ENCODE results near the gene CLEC2A.

DNA sequence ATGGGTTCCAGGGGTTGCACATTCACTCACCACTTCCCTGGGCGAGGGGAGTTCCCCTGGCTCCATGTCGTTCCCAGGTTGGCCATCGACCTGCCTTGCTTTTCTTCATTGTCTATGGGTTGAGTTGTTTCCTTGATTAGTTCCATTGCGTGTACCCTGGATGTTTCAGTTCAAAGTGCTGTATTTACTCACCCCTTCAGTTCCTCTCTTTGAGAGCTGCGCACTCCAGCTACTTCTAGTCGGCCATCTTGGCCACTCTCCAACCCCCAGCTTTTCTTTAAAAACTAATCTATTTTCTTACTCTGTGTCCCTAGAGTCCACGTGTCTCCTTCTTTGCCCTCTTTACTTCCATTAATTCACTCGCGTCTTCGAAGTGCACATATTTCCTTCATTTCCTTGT, 11.7 kb downstream of the CLEC2A start:
- TF ChIP-seq, protein P1, sequence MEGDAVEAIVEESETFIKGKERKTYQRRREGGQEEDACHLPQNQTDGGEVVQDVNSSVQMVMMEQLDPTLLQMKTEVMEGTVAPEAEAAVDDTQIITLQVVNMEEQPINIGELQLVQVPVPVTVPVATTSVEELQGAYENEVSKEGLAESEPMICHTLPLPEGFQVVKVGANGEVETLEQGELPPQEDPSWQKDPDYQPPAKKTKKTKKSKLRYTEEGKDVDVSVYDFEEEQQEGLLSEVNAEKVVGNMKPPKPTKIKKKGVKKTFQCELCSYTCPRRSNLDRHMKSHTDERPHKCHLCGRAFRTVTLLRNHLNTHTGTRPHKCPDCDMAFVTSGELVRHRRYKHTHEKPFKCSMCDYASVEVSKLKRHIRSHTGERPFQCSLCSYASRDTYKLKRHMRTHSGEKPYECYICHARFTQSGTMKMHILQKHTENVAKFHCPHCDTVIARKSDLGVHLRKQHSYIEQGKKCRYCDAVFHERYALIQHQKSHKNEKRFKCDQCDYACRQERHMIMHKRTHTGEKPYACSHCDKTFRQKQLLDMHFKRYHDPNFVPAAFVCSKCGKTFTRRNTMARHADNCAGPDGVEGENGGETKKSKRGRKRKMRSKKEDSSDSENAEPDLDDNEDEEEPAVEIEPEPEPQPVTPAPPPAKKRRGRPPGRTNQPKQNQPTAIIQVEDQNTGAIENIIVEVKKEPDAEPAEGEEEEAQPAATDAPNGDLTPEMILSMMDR (IDR thresholded peaks at IDR 0.05), result no peak
- no peak for TF ChIP-seq POLR2AphosphoS5 (IDR thresholded peaks at IDR 0.05)
- no peak for TF ChIP-seq POLR2A (IDR thresholded peaks at IDR 0.05; ENCODE audit: low read depth)
- TF ChIP-seq EP300 (IDR thresholded peaks at IDR 0.05), result no peak

All from esophagus muscularis mucosa (tissue), 4 donors.